NCI-H1417 treated with DMSO at 0.1 percent for 48 hours (cell line): Measurements from ENCODE around the gene TSN.

ENCODE experiments used
- DNase-seq: peaks from one replicate; lab custom pipeline; 2025; lab: John Stamatoyannopoulos, UW

The TSN gene

GRCh38 chr2:121746071-121746578, 9.3 kb upstream of the TSN start:
- no peak for DNase-seq

DNA sequence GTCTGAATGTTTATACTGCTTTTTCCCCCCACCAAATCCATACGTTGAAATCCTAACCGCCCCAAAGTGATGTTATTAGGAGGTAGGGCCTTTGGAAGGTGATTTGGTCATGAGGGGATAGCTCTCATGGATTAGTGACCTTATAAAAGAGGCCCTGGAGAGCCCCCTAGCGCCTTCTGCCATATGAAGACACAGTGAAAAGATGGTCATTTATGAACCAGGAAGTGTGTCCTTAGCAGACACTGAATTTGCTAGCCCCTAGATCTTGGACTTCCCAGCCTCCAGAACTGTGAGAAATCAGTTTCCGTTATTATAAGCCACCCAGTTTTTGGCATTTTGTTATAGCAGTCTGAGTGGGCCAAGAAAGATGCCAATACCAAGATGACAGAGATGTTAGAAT, 7.2 kb upstream of the TSN start:
- no peak for DNase-seq

GRCh38 chr2:121754851-121755236, 607 bp upstream of the TSN start:
- no peak for DNase-seq

DNA sequence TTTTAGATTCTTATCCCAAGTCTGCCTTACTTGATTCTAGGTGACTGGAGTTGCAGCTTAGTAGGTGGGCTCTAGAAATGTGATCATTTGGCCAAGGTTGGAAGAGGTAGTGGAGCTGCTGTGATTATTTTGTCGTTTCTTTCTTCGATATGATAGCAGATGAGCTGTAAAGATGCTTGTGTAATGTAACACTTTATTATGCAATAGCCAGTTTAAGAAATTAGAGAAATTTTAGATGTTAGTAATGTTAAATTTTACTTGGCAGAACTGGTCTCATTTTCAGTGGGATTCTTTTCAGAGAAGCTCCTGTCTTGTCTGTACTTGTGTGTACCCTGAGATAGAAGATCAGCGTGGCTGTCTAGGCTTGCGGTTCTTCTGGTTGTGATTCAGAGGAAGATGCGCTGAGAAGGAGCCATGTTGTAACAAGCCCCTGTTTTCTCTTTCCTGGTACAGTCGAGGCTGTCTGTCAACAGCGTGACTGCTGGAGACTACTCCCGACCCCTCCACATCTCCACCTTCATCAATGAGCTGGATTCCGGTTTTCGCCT, 9.3 kb downstream of the TSN start:
- no peak for DNase-seq

- DNase-seq: no peak
These were observed 11.2 kb downstream of the TSN start for GRCh38 chr2:121766624-121767023.

DNA sequence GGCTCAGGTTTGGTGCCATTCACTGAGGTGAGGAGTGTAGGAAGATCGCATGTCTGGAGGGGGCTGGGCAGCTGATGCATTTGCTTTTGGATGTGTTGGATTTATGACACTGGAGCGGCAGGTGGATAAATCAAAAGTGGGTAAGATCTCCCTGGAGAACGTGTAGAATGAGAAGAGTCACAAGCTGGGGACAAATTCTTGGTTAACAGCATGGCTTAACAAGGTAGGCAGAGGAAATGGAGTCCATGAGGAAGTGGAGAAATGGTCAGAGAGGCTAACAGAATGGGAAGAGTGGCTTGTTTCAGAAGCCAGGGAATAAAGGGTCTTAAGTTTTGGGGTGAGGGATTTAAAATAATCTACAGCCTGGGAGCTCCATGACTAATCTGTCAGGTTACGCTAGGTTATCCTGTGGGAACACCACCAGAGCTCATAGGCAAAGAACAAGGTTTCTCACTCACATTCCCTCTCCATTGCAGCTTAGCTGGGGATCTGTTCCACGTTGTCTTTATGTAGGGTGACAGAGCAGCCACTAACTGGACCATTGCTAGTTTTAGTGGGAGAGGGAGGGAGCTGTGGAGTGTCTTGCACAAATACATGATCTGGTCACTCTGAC, 12.8 kb downstream of the TSN start:
- no peak for DNase-seq

DNA sequence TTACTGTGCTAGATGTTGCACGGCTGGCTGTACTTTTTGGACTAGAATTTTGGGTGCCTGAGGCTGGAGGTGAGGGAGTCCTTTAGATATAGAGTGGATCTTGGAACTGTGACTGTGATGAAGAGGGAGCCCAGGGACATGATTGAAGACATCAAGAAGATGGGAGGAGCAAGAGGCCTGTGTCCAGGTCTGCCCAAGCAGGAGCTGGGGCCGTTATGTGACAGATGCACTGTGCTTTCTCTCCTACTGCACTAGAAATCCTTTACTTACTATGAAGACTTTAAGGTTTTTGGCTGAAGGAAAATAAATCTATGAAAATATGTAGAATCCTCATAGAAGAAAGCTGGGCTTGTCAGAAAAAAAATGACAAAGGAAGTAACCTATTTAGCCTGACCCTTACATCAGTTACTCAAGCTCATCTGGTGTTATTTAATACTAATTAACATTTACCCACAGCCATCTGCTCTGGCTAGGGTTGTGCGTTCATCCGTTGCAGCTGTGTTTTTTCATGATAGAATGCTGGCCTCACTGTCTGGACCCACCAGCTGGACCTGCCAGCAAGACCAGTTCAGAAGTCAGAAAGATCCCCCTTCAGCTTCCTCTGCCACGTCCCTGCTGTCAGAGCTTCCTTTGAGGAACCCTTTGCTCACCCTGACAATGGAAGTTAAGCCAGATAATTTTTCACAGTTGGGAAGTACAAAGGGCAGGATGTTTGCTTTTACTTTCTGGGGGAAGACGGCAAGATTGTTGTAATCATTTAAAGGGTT, 16.7 kb downstream of the TSN start:
- DNase-seq: no peak

DNA sequence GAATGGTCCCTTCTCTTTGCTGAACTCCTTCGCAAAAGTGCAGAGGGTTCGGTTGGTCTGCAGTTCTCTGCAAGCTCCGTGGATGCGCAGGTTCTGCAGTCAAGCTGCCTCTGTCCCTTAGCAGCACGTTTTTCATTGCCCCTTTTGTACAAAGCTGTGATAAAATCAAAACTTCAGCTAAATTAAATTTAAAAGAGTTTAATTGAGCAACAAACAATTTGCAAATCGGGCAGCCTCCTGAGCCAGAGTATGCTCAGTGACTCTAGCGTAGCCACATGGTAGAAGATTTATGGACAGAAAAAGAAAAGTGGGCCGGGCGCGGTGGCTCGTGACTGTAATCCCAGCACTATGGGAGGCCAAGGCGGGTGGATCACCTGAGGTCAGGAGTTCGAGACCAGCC, 18.8 kb downstream of the TSN start:
- no peak for DNase-seq

DNA sequence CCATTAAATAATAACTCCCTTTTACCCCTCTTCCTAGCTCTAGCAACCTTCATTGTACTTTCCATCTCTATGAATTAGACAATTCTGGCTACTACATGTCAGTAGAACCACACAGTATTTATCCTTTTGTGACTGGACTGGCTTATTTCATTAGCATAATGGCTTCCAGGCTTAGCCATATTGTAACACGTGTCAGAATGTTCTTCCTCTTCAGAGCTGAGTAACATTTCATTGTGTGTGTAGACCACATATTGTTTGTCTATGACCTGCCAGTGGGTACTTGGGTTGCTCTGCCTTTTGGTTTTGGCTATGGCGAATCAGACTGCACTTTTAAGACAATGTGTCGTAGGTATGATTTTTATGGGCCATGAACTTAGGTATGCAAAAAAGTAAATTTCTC, 20.9 kb downstream of the TSN start:
- no peak for DNase-seq

DNA sequence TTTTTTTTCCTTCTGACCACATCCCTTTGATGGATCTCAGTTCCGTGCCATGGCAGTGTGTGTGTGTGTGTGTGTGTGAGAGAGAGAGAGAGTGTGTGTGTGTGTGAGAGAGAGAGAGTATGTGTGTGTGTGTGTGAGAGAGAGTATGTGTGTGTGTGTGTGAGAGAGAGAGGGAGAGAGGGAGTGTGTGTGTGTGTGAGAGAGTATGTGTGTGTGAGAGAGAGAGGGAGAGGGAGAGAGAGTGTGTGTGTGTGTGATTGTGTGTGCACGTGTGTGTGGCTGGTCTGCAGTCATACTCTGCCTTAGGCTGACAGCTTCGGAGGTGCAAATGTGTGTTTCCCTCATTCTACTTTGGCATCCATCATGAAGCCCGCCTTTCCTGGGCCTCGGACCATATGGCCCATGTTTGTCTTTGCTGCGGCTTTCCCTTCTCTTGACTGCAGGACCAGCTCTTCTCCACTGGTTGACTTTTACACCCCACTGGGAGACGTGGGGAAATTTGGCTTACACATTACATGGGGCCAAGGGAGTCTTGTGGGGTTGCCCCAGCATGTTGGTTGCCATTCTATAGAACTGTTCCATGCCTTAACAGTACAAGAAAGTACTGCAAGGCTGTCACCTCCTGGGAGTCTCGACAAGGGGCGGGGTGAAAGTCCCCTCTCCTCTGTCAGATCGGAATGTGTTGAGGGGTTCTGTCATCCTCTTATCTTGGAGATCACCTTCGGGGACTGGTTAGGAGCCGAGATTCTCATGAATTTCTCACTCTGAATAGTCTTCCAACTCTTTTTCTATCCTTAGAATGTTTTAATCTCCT, 21.6 kb downstream of the TSN start:
- no peak for DNase-seq

DNA sequence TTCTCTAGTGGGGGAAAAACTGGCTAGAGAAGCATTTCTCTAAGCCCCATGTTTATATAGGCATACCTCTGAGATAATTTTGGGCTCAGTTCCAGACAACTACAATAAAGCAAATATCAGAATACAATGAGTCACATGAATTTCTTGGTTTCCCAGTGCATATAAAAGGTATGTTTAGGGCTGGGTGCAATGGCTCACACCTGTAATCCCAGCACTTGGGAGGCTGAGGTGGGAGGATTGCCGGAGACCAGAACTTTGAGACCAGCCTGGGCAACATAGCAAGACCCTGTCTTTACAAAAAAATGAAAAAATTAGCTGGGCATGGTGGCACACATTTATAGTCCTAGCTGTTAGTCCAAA, 22.2 kb downstream of the TSN start:
- DNase-seq: no peak

- DNase-seq: no peak
These were observed 23.5 kb downstream of the TSN start for GRCh38 chr2:121778741-121779487.

DNA sequence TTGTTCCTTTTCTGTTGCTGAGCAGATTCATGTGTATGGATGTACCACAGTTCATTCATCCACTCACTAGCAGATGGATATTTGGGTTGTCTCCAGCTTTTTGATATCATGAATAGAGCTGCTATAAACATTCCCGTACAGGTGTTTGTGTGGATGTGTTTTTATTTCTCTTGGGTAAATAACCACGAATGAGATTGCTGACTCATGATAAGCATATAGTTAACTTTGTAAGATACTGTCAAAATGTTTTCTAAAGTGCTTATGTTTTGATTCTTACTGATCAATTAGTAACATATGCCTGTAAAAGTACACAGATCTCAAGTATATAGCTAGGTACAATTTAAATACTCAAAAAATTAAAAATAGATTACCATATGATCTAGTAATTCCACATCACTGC, 27.7 kb downstream of the TSN start:
- no peak for DNase-seq

- no peak for DNase-seq
These were observed 33.2 kb downstream of the TSN start for GRCh38 chr2:121788685-121789084.

GRCh38 chr2:121790276-121790956, 35.0 kb downstream of the TSN start:
- DNase-seq: no peak

DNA sequence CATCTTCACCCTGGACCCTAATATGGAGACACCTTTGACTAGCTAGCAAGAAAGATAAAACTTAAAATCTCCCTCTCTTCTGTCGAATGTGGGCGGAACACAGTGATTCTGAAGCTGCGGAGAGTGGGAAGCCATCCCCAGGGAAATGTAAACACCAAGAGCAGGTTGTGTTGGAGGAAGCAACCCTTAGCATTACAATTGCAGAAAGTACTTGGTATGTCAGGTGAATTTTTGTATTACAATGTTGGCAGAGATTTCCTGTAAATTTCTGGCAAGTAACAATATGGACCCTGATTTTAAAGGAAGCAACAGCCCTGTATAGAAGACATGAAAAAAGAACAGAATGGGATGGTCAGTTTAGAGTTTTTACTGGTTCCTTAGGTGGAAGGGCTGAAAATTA, 35.8 kb downstream of the TSN start:
- no peak for DNase-seq

- DNase-seq: no peak
These were observed 36.4 kb downstream of the TSN start for GRCh38 chr2:121791801-121792221.

DNA sequence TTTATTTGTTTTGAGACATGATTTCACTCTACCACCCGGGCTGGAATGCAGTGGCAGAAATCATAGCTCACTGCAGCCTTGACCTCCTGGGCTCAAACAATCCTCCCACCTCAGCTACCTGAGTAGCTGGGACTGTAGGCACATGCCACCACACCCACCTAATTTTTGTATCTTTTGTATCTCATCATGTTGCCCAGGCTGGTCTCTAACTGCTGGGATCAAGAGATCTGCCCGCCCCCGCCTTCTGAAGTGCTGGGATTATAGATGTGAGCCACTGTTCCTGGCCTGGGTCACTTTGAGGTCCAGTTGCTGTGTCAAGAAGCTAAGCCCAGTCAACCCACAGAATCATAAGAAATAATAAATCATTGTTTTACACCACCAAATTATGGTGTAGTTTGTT, 38.4 kb downstream of the TSN start:
- no peak for DNase-seq

- DNase-seq: no peak
These were observed 38.8 kb downstream of the TSN start for GRCh38 chr2:121794233-121794632.

DNA sequence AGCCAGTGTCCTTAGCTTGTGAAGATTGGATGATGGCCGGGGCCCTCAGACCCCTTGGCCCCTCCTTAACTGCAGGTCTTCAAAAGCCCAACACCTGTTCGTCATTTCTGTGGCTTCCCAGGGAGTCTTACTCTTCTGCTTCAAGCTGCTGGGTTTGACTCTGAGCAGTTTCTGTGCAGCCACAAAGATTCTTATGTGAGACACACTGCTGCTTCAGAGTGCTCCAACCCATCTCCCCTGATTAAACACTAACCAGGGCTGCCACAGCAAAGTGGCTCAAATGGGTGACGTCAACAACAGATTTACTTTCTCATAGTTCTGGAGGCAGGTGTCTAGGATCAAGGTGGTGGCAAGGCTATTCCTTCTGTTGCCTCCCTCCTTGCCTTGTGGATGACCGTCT, 40.8 kb downstream of the TSN start:
- no peak for DNase-seq

- no peak for DNase-seq
These were observed 43.2 kb downstream of the TSN start for GRCh38 chr2:121798617-121799016.
